GM12878 (cell line): ENCODE measurements around the gene CHCHD6. TPM values are rescaled to one million over a fixed set of nuclear protein-coding genes. Genes with fewer than 3 reads are reported as not detected.

Source experiments
- CEBPB ChIP-seq, 2 experiments: fragments of 150-350 bp in 1 of 2; IDR thresholded peaks; 2 replicates each; pipeline ENCODE4 v1.6.1; 2012 to 2014; ENCODE audit warnings: low read depth in 2 of 2, low read length in 2 of 2, borderline replicate concordance in 1 of 2, inconsistent platforms in 1 of 2
- CHD1 ChIP-seq: IDR thresholded peaks from 2 replicates; pipeline ENCODE4 v1.6.1; 2012; ENCODE audit warnings: low read depth, low read length, improper control_type of control experiment
- DPF2 ChIP-seq: fragments of 450-650 bp; IDR thresholded peaks from 2 replicates; pipeline ENCODE4 v1.6.1; 2017; ENCODE audit warnings: mild to moderate bottlenecking
- EED ChIP-seq: sonication (generic); IDR thresholded peaks from 2 replicates; pipeline ENCODE4 v1.6.1; 2016; ENCODE audit warnings: antibody characterized with exemption, low read depth
- ESRRA ChIP-seq: IDR thresholded peaks from 2 replicates; pipeline ENCODE4 v1.6.1; 2012; ENCODE audit warnings: mild to moderate bottlenecking, low read length, improper control_type of control experiment
- FOS ChIP-seq: IDR thresholded peaks from 3 replicates; pipeline ENCODE4 v1.6.1; 2011; ENCODE audit warnings: borderline replicate concordance; ENCODE audit not compliant: insufficient read length; ENCODE audit errors: extremely low read depth
- FOXK2 ChIP-seq: fragments of 450-650 bp; IDR thresholded peaks from 2 replicates; pipeline ENCODE4 v1.6.1; 2017; ENCODE audit warnings: mild to moderate bottlenecking, moderate library complexity
- GATAD2B ChIP-seq: fragments of 450-650 bp; conservative IDR thresholded peaks from 2 replicates; pipeline ENCODE4 v1.6.1; 2017; ENCODE audit warnings: low read depth, mild to moderate bottlenecking, moderate library complexity
- HCFC1 ChIP-seq: fragments of 150-350 bp; IDR thresholded peaks from 2 replicates; pipeline ENCODE4 v1.6.1; 2014; ENCODE audit warnings: low read length
- HDGF ChIP-seq: fragments of 450-650 bp; IDR thresholded peaks from 2 replicates; pipeline ENCODE4 v1.6.1; 2016; ENCODE audit warnings: antibody characterized with exemption
- IKZF1 ChIP-seq: fragments of 450-650 bp; conservative IDR thresholded peaks from 2 replicates; pipeline ENCODE4 v1.6.1; 2017; ENCODE audit warnings: antibody characterized with exemption, mild to moderate bottlenecking
- LARP7 ChIP-seq: fragments of 450-650 bp; IDR thresholded peaks from 2 replicates; pipeline ENCODE4 v1.6.1; 2017; ENCODE audit warnings: mild to moderate bottlenecking
- MYC ChIP-seq: IDR thresholded peaks from 2 replicates; pipeline ENCODE4 v1.6.1; 2011; ENCODE audit warnings: mild to moderate bottlenecking, low read length, moderate library complexity, inconsistent platforms; ENCODE audit not compliant: insufficient read depth, insufficient replicate concordance, insufficient read length, severe bottlenecking
- NBN ChIP-seq: fragments of 450-650 bp; IDR thresholded peaks from 2 replicates; pipeline ENCODE4 v1.6.1; 2016
- NR2C2 ChIP-seq: IDR thresholded peaks from 2 replicates; pipeline ENCODE4 v1.6.1; 2011; ENCODE audit warnings: borderline replicate concordance, low read depth; ENCODE audit not compliant: control insufficient read depth, insufficient read length
- NR2F1 ChIP-seq: fragments of 450-650 bp; conservative IDR thresholded peaks from 2 replicates; pipeline ENCODE4 v1.6.1; 2017; ENCODE audit warnings: mild to moderate bottlenecking
- SUZ12 ChIP-seq: fragments of 200-600 bp; sonication (generic); IDR thresholded peaks from one replicate; pipeline ENCODE4 v1.6.1; 2018; ENCODE audit warnings: antibody characterized with exemption, mild to moderate bottlenecking; ENCODE audit not compliant: unreplicated experiment
- YY1 ChIP-seq: IDR thresholded peaks from 2 replicates; pipeline ENCODE4 v1.6.1; 2011; ENCODE audit warnings: low read depth, mild to moderate bottlenecking, low read length
- ZNF24 ChIP-seq: fragments of 450-650 bp; IDR thresholded peaks from 2 replicates; pipeline ENCODE4 v1.6.1; 2017; ENCODE audit warnings: antibody characterized with exemption, mild to moderate bottlenecking
- polyA plus RNA-seq, 11 experiments: library from polyadenylated mRNA; depleted of rRNA in 4 of 11; unstranded in 6 of 11; stranded (reverse) in 5 of 11; fragments of >200 nt; fragmentation: Nextera tagmentation in 4 of 11; fragmentation: Illumina TruSeq in 1 of 11; extraction: Ambion mirVana in 4 of 11; extraction: Trizol in 1 of 11; gene quantifications; 1 replicate in 1 of 11; 2 replicates in 10 of 11; pipeline versions ENCODE4 v1.2.1 to v1.2.3, GENCODE V29; 2011 to 2016; ENCODE audit warnings: inconsistent platforms in 2 of 11, missing spikeins in 2 of 11, low read depth in 1 of 11
- total RNA-seq, 4 experiments: library from RNA; depleted of rRNA in 3 of 4; stranded (reverse); fragments of >200 nt in 3 of 4; fragmentation: Illumina TruSeq in 1 of 4; extraction: Trizol in 1 of 4; gene quantifications; 2 replicates each; pipeline versions ENCODE4 v1.2.1 to v1.2.3, GENCODE V29; 2013 to 2021
- TF ChIP-seq, protein P1 (sequence below): IDR thresholded peaks from 2 replicates; pipeline ENCODE4 v1.6.1; 2012; ENCODE audit warnings: improper control_type of control experiment, low read depth, low read length; ENCODE audit not compliant: insufficient replicate concordance
- TF ChIP-seq, protein P2 (sequence below): fragments of 450-650 bp; IDR thresholded peaks from 2 replicates; pipeline ENCODE4 v1.6.1; 2017; ENCODE audit warnings: mild to moderate bottlenecking, low read depth, inconsistent platforms; ENCODE audit not compliant: poor library complexity, severe bottlenecking

The CHCHD6 gene
- total and polyA plus RNA-seq, 10 of the 15 experiments (the other 5 are each of a cell fraction or from before 2014, with no cell fraction given), result 2.7 to 16.7 (median 12.3) TPM

DNA sequence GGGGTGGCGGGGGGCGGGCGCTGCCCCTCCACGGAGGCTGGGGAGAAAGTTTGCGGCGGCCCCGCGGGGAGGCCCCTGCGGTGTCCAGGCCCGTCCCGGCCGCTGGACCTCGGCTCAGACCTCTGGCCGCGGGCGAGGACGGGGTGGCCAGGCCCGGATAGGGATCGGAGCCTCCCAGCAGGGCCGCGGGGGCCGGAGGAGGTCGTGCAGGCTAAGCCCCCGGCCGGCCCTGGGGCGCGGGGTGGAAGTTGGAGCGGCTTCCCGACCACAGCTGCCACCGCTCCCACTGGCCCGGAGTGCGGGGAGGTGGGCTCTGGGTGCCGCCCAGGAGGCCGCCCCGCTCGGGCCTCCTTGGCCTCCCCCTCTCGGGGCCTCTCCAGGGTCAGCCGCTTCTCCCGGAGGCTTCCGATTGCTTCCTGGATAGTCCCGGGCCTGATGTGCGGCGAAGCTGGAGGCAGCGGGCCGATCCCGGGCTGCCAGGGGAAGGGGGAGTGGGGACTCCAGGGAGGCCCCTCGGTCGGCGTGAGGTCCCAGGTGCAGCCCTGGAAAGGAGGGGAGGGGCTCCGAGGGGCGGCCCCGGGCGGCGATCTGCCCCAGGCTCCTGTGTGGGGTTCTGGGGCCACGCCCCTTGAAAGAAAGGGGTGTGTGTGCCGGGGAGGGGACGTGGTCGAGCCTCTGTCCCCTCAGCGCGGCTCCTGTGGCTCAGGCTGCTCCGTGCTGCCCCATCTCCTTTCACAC lies 279.8 kb downstream of the CHCHD6 start (continued):
- TF ChIP-seq, protein P1, sequence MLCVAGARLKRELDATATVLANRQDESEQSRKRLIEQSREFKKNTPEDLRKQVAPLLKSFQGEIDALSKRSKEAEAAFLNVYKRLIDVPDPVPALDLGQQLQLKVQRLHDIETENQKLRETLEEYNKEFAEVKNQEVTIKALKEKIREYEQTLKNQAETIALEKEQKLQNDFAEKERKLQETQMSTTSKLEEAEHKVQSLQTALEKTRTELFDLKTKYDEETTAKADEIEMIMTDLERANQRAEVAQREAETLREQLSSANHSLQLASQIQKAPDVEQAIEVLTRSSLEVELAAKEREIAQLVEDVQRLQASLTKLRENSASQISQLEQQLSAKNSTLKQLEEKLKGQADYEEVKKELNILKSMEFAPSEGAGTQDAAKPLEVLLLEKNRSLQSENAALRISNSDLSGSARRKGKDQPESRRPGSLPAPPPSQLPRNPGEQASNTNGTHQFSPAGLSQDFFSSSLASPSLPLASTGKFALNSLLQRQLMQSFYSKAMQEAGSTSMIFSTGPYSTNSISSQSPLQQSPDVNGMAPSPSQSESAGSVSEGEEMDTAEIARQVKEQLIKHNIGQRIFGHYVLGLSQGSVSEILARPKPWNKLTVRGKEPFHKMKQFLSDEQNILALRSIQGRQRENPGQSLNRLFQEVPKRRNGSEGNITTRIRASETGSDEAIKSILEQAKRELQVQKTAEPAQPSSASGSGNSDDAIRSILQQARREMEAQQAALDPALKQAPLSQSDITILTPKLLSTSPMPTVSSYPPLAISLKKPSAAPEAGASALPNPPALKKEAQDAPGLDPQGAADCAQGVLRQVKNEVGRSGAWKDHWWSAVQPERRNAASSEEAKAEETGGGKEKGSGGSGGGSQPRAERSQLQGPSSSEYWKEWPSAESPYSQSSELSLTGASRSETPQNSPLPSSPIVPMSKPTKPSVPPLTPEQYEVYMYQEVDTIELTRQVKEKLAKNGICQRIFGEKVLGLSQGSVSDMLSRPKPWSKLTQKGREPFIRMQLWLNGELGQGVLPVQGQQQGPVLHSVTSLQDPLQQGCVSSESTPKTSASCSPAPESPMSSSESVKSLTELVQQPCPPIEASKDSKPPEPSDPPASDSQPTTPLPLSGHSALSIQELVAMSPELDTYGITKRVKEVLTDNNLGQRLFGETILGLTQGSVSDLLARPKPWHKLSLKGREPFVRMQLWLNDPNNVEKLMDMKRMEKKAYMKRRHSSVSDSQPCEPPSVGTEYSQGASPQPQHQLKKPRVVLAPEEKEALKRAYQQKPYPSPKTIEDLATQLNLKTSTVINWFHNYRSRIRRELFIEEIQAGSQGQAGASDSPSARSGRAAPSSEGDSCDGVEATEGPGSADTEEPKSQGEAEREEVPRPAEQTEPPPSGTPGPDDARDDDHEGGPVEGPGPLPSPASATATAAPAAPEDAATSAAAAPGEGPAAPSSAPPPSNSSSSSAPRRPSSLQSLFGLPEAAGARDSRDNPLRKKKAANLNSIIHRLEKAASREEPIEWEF, result no peak
- TF ChIP-seq ZNF24, result no peak
- TF ChIP-seq ESRRA, result no peak
- peak; percentile 54; the same call in 1 of the 2 replicates for TF ChIP-seq LARP7
- TF ChIP-seq CEBPB (IDR thresholded peaks at IDR 0.05; ENCODE audit: borderline replicate concordance in 1 of 2, low read depth in 2 of 2, low read length in 2 of 2), result no peak
- TF ChIP-seq EED, result no peak
- TF ChIP-seq NBN, result no peak
- TF ChIP-seq NR2C2, result no peak
- no peak for TF ChIP-seq MYC
- TF ChIP-seq DPF2, result 0 out of 2 replicates have a peak, but pooled peaks have one; percentile 36
- TF ChIP-seq FOS, result no peak
- no peak for TF ChIP-seq YY1
- no peak for TF ChIP-seq SUZ12
- TF ChIP-seq CHD1, result no peak
- no peak for TF ChIP-seq HDGF
- TF ChIP-seq HCFC1, result no peak
- TF ChIP-seq IKZF1, result peak; percentile 46
- TF ChIP-seq NR2F1, result peak; percentile 57
- TF ChIP-seq FOXK2, result no peak
- TF ChIP-seq, protein P2, sequence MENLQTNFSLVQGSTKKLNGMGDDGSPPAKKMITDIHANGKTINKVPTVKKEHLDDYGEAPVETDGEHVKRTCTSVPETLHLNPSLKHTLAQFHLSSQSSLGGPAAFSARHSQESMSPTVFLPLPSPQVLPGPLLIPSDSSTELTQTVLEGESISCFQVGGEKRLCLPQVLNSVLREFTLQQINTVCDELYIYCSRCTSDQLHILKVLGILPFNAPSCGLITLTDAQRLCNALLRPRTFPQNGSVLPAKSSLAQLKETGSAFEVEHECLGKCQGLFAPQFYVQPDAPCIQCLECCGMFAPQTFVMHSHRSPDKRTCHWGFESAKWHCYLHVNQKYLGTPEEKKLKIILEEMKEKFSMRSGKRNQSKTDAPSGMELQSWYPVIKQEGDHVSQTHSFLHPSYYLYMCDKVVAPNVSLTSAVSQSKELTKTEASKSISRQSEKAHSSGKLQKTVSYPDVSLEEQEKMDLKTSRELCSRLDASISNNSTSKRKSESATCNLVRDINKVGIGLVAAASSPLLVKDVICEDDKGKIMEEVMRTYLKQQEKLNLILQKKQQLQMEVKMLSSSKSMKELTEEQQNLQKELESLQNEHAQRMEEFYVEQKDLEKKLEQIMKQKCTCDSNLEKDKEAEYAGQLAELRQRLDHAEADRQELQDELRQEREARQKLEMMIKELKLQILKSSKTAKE, result no peak
- peak; percentile 63; the same call in 1 of the 2 replicates for TF ChIP-seq GATAD2B
